A673 (cell line): ENCODE data around the gene BGN. TPM values are rescaled to one million over a fixed set of nuclear protein-coding genes. Genes with fewer than 3 reads are reported as not detected.

Experiments used
- BruUV-seq: library from RNA; stranded (reverse); fragments of 400-500 nt; replicated peaks from 2 replicates; lab custom pipeline; 2021; lab: Mats Ljungman, UMichigan
- CTCF ChIA-PET: fragments of 300-600 bp; sonication (Branson Sonifier 250); formaldehyde crosslinking; loops from one replicate; lab custom pipeline; 2022; ENCODE audit warnings: antibody characterized with exemption; lab: Charles Lee
- POLR2A ChIA-PET: fragments of 300-600 bp; sonication (Branson Sonifier 250); formaldehyde crosslinking; loops from one replicate; lab custom pipeline; 2022; ENCODE audit warnings: antibody characterized with exemption; ENCODE audit not compliant: low non-redundant PET; lab: Charles Lee
- DNase-seq: peaks from one replicate; pipeline ENCODE4 v3.0.0-alpha.2; 2015; ENCODE audit warnings: low spot score
- H3K27ac ChIP-seq: fragments of 200-600 bp; sonication (generic); 2 replicates; pipeline ENCODE4 v1.5.1; 2016; ENCODE audit warnings: mixed run types, low read depth, mild to moderate bottlenecking, mixed read lengths, antibody characterized with exemption, low read length; ENCODE audit not compliant: poor library complexity, severe bottlenecking
- H3K27me3 ChIP-seq: fragments of 200-600 bp; sonication (generic); replicated peaks from 2 replicates; pipeline ENCODE4 v1.6.1; 2017; ENCODE audit warnings: mixed run types, low read depth, mild to moderate bottlenecking, mixed read lengths, antibody characterized with exemption, low read length; ENCODE audit not compliant: insufficient read depth, poor library complexity
- H3K36me3 ChIP-seq: fragments of 200-600 bp; sonication (generic); 2 replicates; pipeline ENCODE4 v1.6.1; 2016; ENCODE audit warnings: mixed run types, mild to moderate bottlenecking, mixed read lengths, antibody characterized with exemption, low read length; ENCODE audit not compliant: insufficient read depth, poor library complexity, severe bottlenecking
- H3K4me1 ChIP-seq: fragments of 200-600 bp; sonication (generic); 2 replicates; pipeline ENCODE4 v1.6.1; 2017; ENCODE audit warnings: mixed run types, mild to moderate bottlenecking, mixed read lengths, antibody characterized with exemption, low read length; ENCODE audit not compliant: insufficient read depth, poor library complexity, severe bottlenecking
- H3K4me3 ChIP-seq: fragments of 200-600 bp; sonication (generic); 2 replicates; pipeline ENCODE4 v1.5.1; 2016; ENCODE audit warnings: low read depth, mixed run types, mild to moderate bottlenecking, mixed read lengths, low read length; ENCODE audit not compliant: poor library complexity, severe bottlenecking
- H3K9me3 ChIP-seq: fragments of 200-600 bp; sonication (generic); 2 replicates; pipeline ENCODE4 v1.6.1; 2016; ENCODE audit warnings: mixed run types, low read depth, mild to moderate bottlenecking, mixed read lengths, antibody characterized with exemption, low read length; ENCODE audit not compliant: poor library complexity, severe bottlenecking
- CTCF ChIP-seq: fragments of 300-800, 200-600 bp; sonication (generic); conservative IDR thresholded peaks from 2 replicates; pipeline ENCODE4 v1.5.1; 2017; ENCODE audit warnings: low read depth, mild to moderate bottlenecking, antibody characterized with exemption, low read length, moderate library complexity, mixed read lengths
- EZH2 ChIP-seq: fragments of 200-600 bp; sonication (generic); IDR thresholded peaks from 2 replicates; pipeline ENCODE4 v1.6.1; 2017; ENCODE audit warnings: borderline replicate concordance, low read depth, mild to moderate bottlenecking, mixed read lengths, antibody characterized with exemption, low read length; ENCODE audit not compliant: poor library complexity, severe bottlenecking
- intact Hi-C: fragments of 100-400 bp; cut with micrococcal nuclease; formaldehyde crosslinking; loops from one replicate; pipeline ENCODE4 v1.10.0; 2022; ENCODE audit not compliant: unreplicated experiment
- total RNA-seq: library from RNA; stranded (reverse); gene quantifications from 2 replicates; pipeline ENCODE4 v1.2.3, GENCODE V29; 2021

BGN gene
- total RNA-seq, 1 experiment from 2014 or later, result 51.8 TPM

DNA sequence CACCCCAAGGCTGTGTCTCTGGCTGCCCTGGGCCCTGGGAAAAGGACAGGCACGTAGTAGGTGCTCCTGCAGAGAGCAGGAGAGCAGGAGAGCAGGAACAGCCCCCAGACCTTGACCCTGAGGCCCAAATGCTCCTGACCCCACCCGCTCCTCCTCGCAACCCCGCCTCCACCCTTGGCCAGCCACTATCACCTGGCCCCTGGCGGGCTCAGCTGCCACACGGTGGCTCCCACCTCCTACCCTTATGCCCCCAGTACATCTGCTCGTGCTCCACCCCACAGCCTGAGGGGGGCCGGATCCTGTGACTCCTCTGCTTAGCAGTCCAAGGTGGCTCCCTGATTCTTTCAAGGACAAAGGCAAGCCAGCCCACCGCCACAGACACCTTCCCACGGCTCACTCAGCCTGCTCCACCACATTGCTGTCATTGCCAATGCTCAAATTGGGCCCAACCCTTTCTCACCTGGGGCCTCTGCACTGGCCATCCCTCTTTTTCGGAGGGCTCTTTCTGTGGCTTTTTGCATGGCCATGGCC lies 19.0 kb upstream of the BGN start:
- Histone ChIP-seq H3K9me3 (no peaks in the 10 kb centered on the region), H3K4me1 (peaks cover 31% of the 10 kb centered on the region), H3K27ac (peak overlapping the region; percentile 71), H3K27me3 (no peaks in the 10 kb centered on the region), H3K4me3 (no peak overlapping the region), H3K36me3 (no peaks in the 10 kb centered on the region)
- DNase-seq, result no peak
- TF ChIP-seq EZH2, result no peak
- TF ChIP-seq CTCF, result no peak
- intact Hi-C loops, result no loop called here
- CTCF ChIA-PET, result no interaction called here
- BruUV-seq, result no TSS peak
- POLR2A ChIA-PET, result interaction anchor here (0.5 kb wide), 1 partner anchor 136 kb away, joined by 9 read pairs; no protein-coding TSS in a partner anchor

DNA sequence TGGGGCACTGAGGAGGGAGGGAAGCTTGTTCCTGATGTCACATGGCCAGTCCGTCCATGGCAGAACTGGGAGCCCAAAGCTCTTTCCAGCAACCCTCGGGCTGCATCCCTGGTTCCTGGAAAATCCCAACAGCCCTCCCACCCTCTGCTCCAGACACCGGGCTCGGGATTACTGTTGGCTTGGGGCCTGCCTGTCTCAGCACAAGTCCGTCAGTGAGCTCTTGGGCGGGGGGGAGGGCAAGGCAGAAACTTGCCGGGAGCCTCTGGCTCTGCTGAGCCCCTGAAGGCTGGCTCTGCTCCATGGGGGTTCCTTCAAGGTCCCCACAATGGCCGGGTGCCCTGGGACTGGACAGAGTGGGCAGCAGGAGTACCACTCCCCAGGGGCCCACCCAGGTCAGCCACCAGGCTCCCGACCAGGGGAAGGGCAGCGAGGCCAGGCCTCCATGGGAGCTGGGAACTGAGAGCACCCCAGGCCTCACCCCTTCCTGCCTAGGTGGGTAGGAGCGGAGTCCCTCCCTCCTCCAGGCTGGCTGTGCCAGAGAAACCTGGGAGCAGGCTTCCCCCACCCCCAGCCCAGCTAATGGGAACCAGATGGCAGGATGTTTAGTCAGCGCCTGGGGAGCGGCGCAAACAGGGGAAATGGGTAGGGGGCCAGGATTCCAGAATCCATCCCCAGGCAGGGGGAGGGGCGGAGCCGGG lies 18.0 kb upstream of the BGN start:
- intact Hi-C loops, result no loop called here
- ChIA-PET POLR2A (no interaction called here), CTCF (interaction anchor here (0.5 kb wide), 1 partner anchor 535 kb away, joined by 3 read pairs; no protein-coding TSS in a partner anchor)
- no TSS peak for BruUV-seq
- Histone ChIP-seq H3K36me3 (no peaks in the 10 kb centered on the region), H3K27me3 (no peaks in the 10 kb centered on the region), H3K9me3 (no peaks in the 10 kb centered on the region), H3K4me1 (peaks cover 31% of the 10 kb centered on the region), H3K4me3 (no peak overlapping the region), H3K27ac (peak overlapping the region; percentile 71)
- TF ChIP-seq EZH2 (no peak), CTCF (no peak)
- DNase-seq, result peak; percentile 71

DNA sequence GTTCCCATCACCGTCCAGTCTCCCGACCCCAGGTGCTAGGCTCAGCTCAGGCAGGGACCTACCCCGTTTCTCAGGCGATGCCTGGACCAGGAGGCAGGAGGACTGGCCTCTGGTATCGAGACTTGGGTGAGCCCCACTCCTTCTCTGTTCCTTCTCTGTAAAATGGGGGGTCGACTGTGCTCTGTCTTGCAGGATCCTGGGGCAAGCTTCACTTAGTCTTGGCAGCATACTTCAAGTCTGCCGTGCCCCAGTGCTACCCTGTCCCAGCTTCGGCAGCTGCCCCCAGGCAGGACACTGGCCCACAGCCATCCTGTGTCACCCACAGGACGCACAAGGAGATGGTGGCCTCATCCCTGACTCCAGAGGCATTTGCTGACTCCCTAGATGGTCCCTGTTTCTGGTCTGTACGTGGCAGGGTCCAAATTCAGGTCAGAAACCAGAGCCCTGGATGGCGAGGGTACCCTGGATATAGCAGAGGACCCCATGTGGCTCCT lies 17.4 kb upstream of the BGN start:
- CTCF ChIA-PET, result no interaction called here
- BruUV-seq, result no TSS peak
- Histone ChIP-seq H3K4me1 (peaks cover 31% of the 10 kb centered on the region), H3K9me3 (no peaks in the 10 kb centered on the region), H3K4me3 (no peak overlapping the region), H3K27ac (peak overlapping the region; percentile 71), H3K27me3 (no peaks in the 10 kb centered on the region), H3K36me3 (no peaks in the 10 kb centered on the region)
- intact Hi-C loops, result no loop called here
- POLR2A ChIA-PET, result no interaction called here
- no peak for TF ChIP-seq EZH2
- no peak for TF ChIP-seq CTCF
- DNase-seq, result no peak
